ENCODE results near the gene SYNPR. TPM values are rescaled to one million over a fixed set of nuclear protein-coding genes. Genes with fewer than 3 reads are reported as not detected.

The SYNPR gene
- total RNA-seq, 1 experiment from 2014 or later: 0.17 TPM

GRCh38 chr3:63405882-63406281, 127.8 kb downstream of the SYNPR start:
- Histone ChIP-seq H3K4ac (ENCODE audit: low read depth, low read length) (no peak overlapping the region), H2BK15ac (ENCODE audit: low read depth, low read length) (no peak overlapping the region), H2BK120ac (ENCODE audit: low read depth, low read length, poor library complexity, severe bottlenecking) (no peak overlapping the region), H3K27ac (ENCODE audit: insufficient read length, low read depth, low read length) (no peak overlapping the region), H3K79me1 (ENCODE audit: insufficient read depth, low read depth, low read length, poor library complexity, severe bottlenecking) (no peaks in the 10 kb centered on the region), H3K4me2 (ENCODE audit: insufficient read depth, insufficient read length, low read length) (no peak overlapping the region), H3K79me2 (ENCODE audit: insufficient read depth, low read length) (no peaks in the 10 kb centered on the region), H3K9ac (ENCODE audit: extremely low read depth, insufficient read length, low read length) (no peak overlapping the region), H2BK12ac (ENCODE audit: insufficient read length, low read depth, low read length) (no peak overlapping the region), H2AK5ac (ENCODE audit: insufficient read length, low read length) (no peak overlapping the region), H3K18ac (ENCODE audit: insufficient read length, low read depth, low read length) (no peak overlapping the region), H3K27me3 (ENCODE audit: insufficient read depth, low read length) (no peaks in the 10 kb centered on the region), H2BK20ac (ENCODE audit: low read depth, low read length, poor library complexity, severe bottlenecking) (no peak overlapping the region), H3K23ac (ENCODE audit: insufficient read length, low read depth, low read length) (no peak overlapping the region), H3T11ph (ENCODE audit: low read length) (no peak overlapping the region), H3K9me3 (ENCODE audit: control insufficient read depth, low read depth, low read length) (no peaks in the 10 kb centered on the region), H3K14ac (ENCODE audit: insufficient read depth, low read length) (no peak overlapping the region), H3K56ac (ENCODE audit: insufficient read length, low read depth, low read length) (no peak overlapping the region), H2AFZ (ENCODE audit: low read length) (no peak overlapping the region), H4K8ac (replicated peaks; ENCODE audit: insufficient read length, low read depth, low read length) (no peak overlapping the region), H4K91ac (ENCODE audit: insufficient read length, low read depth, low read length) (no peak overlapping the region), H2BK5ac (ENCODE audit: insufficient read length, low read length) (no peak overlapping the region), H3K23me2 (ENCODE audit: insufficient read length, low read depth, low read length, poor library complexity, severe bottlenecking) (no peaks in the 10 kb centered on the region), H3K4me1 (ENCODE audit: insufficient read depth, low read length) (0 out of 2 replicates have a peak, but pooled peaks cover 2% of the 10 kb centered on the region), H4K20me1 (ENCODE audit: control insufficient read depth, insufficient read depth, insufficient read length) (no peaks in the 10 kb centered on the region), H4K5ac (ENCODE audit: insufficient read length, low read depth, low read length) (no peak overlapping the region)
- H3K4me3 Mint-ChIP-seq: no peak overlapping the region
- DNase-seq: no peak
- no peak overlapping the region for H3K27ac Mint-ChIP-seq
- no peaks in the 10 kb centered on the region for H3K27me3 Mint-ChIP-seq (ENCODE audit: low read depth)
- no CpG with 5 or more reads among the region's 3 CpGs for WGBS (ENCODE audit: extremely low coverage, insufficient read length, low lambda C conversion rate)
- peaks cover 3 to 16% (median 5%) of the 10 kb centered on the region in 3 experiments for H3K36me3 Mint-ChIP-seq (ENCODE audit: insufficient read depth in 1 of 3, low read depth in 3 of 3)
- peak; percentile 40; the same call in 2 of the 3 replicates for TF ChIP-seq CTCF (conservative IDR thresholded peaks at IDR 0.05)
- peaks cover 7 to 10% of the 10 kb centered on the region in 2 experiments for H3K9me3 Mint-ChIP-seq
- no peaks in the 10 kb centered on the region; a peak in 1 of 4 replicates for H3K4me1 Mint-ChIP-seq

Measured in H9 (cell line).